Transverse colon (tissue), 4 donors: Measurements from ENCODE around the gene F10.

ENCODE experiments used
- CTCF ChIP-seq, 5 experiments: fragments of 200-600 bp in 3 of 5; fragments of 450-650 bp in 2 of 5; sonication (generic) in 3 of 5; IDR thresholded peaks; 1 replicate in 2 of 5; 2 replicates in 3 of 5; pipeline ENCODE4 v1.5.1; 2016 to 2017; ENCODE audit warnings: antibody characterized with exemption in 5 of 5, inconsistent platforms in 3 of 5, mild to moderate bottlenecking in 2 of 5, moderate library complexity in 1 of 5
- POLR2AphosphoS5 ChIP-seq, 3 donors: sonication (generic); formaldehyde crosslinking; IDR thresholded peaks; one replicate each; pipeline ENCODE4 v1.6.1; 2016; ENCODE audit warnings: antibody characterized with exemption in 3 of 3

GRCh38 chr13:113155201-113155600 lies 32.6 kb downstream of the F10 start:
- TF ChIP-seq CTCF (IDR thresholded peaks at IDR 0.05) = no peak
- no peak for TF ChIP-seq POLR2AphosphoS5 (IDR thresholded peaks at IDR 0.05)
